NK-92 treated with Interleukin-12 subunit alpha and Interleukin-12 subunit beta, amount 100 ng/mL, for 24 hours (cell line): ENCODE measurements around the gene TRPV6.

ENCODE experiments used
- DNase-seq: peaks from one replicate; lab custom pipeline; 2025; lab: John Stamatoyannopoulos, UW

The TRPV6 gene

DNA sequence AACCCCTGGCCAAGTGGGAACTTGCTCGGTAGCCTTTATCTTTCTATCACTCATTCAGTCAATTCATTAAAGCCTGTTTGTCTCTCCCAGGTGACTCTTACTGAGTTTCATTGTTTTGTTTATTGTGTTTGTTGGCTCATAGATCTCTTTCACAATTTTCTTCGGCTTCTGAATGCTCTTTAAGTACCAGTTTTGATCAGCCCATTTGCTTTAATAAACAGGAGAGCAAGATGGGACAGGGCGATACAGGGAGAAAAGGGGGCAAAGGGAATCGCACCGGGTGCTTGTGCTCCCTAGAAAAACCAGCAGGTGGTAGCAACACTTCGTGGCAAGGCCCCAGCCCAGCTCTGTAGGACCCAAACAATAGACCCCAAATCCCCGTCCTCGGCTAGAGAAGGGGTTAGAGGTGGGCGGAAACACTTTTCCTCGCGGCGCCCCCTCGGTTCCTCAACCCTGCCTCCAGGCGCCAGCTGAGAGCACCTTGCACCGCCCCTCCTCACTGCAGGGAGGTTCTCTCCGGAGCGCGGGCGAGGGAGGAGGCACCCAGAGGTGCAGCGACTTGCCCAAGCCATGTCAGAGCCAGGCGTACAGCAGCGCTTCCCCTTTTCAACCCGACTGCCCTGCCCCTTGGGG is 31.7 kb downstream of the TRPV6 start:
- no peak for DNase-seq

GRCh38 chr7:142851919-142852318 is 33.6 kb downstream of the TRPV6 start:
- no peak for DNase-seq

GRCh38 chr7:142851269-142851668 is 34.3 kb downstream of the TRPV6 start:
- no peak for DNase-seq

DNA sequence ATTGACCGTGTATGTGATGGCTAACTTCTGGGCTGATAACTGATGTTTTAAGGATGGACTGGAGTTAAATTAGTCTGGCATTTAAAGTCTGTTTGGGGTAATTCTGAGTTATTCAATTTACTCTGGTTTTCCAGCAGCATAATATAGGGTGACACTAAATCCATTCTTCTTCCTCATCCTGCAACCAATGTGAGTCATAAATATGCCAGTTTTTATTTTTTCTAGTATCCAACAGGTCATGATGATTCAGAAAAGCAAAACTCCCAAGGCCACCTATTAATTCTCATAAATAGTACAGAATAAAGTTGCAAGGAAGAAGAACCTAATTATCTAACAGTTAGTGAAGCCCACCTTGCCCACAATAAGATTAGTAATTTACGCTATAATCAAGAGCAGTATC is 38.2 kb downstream of the TRPV6 start:
- no peak for DNase-seq

DNA sequence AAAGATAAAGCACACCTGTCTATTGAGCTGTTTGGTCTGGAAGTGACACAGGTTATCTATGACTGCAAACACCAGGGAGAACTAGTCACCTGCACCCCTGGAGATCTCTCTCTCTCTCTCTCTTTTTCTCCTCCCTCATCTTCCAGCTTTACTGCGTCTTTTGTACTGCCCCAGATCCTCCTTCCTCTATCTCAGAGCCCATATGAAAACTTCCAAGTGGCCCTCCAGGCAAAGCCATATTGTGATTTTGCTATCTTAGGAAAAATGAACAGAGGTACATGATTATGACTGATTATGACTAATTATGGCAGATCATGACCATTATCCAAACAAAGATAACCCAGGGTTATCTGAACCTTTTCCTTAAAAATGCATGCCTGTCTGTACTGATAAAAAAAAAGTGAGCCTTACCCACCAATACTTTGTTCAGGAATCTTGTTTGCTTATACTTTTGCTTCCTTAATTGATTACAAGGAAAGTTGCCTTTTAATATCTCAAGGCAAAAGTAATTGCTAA is 43.2 kb downstream of the TRPV6 start:
- DNase-seq: no peak

DNA sequence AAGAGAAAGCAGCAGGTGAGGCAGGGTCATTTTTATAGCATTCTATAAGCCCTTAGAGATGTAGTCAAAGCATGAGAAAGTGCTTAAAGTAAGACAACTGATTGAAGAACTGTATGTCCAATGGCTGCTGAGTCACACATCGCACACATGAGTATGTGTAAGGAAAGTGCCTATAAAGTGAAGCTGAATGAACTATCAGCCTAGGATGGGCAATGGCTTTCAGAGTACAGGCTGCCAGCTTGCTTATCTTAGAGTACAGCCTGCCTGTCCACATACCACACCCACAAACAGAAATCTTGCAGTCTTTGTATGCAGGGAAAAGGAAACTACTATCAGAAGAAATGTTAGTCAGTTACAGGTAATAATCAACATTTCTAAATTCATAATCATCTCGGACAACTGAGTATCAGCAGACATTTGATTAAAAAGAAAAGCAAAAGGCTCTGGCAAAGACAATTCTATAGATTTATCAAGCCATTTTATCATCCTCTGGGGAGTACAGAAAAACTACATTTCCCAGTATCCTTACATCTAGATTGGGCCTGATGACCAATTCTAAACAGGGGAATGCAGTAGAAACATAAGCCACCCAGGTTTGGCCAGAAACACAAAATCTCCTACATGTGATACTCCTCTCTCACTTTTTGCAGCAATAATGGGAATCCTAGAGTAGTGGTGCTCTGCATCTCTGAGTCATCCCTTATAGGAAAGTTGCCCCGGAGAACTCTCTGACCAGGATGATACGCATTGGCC is 46.9 kb downstream of the TRPV6 start:
- no peak for DNase-seq

DNA sequence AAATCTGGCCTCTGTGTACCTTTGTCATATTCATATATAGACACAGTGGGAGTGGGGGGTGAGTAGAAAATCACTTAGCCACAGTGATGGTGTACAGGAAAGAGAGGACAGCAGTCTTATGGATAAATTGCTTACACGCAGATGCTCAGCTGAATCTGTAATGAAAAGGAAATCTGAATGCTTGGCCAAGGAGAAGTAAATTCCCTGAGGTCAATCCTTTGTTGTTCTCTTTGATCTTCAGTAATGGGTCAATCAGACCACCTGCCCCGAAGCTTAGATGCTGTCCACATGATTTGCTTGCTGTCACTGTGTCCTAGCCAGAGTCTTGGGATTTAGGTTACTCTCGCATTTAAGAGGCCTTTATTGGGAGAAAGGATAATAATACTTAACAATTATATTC is 49.1 kb downstream of the TRPV6 start:
- DNase-seq: no peak

GRCh38 chr7:142835487-142835886 is 50.1 kb downstream of the TRPV6 start:
- no peak for DNase-seq

DNA sequence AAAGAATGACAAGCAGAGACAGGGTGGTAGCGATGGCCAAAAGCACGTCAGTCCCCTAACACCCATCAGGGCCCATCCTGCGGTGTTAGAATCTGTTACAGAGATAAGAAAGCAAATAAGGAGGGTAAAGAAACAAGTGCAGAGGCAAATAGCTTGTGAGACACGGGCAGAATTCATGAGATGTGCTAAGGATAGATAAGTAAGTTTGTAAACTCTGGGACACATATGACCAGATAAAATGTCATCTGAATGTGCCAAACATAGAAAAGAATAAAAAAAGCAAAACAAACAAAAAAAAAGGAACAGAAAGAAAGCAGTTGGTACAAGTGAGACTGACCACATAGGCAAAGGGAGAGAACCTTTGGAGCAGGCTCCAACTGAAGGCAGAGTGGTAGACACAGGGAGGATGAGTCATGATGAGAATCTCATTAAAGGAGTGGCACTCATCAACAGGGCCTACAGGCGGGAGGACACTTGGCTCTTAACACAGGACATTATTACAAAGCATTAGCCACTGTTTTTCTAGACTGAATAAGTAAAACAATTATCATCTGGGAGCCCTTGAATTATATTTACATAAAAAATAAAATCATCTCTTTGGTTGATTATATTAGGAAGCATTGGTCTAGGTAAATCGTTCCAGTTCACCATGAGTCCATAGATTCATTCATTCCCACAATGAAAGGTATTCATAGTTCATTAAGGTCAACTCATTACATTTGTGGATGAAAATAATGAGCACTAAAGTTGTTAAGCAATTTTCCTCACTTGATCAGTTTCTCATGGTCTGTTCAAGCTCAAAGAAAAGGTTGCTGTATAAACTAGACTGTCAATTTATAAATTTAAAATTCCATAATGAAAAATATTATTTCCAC is 52.1 kb downstream of the TRPV6 start:
- no peak for DNase-seq

DNA sequence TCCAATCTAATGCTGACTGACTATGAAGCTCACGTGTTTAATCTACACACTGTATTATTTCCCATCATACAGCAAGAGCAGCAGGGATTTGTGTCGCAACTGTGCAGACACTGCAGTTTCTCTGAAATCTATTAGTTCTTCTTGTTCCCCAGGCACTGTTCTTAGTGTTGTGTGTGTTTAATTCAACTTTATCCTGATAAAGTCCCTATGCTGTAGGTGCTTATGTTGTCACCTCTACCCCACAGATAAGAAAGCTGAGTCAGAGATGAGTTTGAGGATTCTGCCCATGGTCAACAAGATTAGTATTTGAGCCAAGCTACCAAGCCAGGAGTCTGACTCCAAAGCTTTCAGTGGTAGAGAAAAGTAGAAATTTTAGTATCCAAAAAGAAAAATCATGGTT is 53.1 kb downstream of the TRPV6 start:
- no peak for DNase-seq

GRCh38 chr7:142827951-142828500 is 57.5 kb downstream of the TRPV6 start:
- no peak for DNase-seq

- no peak for DNase-seq
These were observed 62.8 kb downstream of the TRPV6 start for GRCh38 chr7:142822714-142823113.
